HUES6 (cell line): ENCODE measurements around the gene UNC13A.
"Not testable (repeated sequence)": the region's sequence is repeated elsewhere in the genome, so short reads cannot be mapped to it uniquely, and the experiment has no call there.

Experiments used
- H3K27ac ChIP-seq: 2 replicates; pipeline ENCODE4 v1.7.0; 2013; ENCODE audit warnings: low read depth, mild to moderate bottlenecking, low read length, inconsistent platforms
- H3K27me3 ChIP-seq: 2 replicates; pipeline ENCODE4 v1.6.1; 2013; ENCODE audit warnings: low read length; ENCODE audit not compliant: control insufficient read depth, insufficient read depth
- H3K36me3 ChIP-seq: 2 replicates; pipeline ENCODE4 v1.6.1; 2013; ENCODE audit warnings: low read length; ENCODE audit not compliant: control insufficient read depth, insufficient read depth
- H3K4me1 ChIP-seq: 2 replicates; pipeline ENCODE4 v1.6.1; 2013; ENCODE audit warnings: low read length; ENCODE audit not compliant: control insufficient read depth, insufficient read depth
- H3K4me3 ChIP-seq: 2 replicates; pipeline ENCODE4 v1.5.1; 2013; ENCODE audit warnings: low read depth, low read length
- H3K9ac ChIP-seq: one replicate; pipeline ENCODE4 v1.6.1; 2013; ENCODE audit warnings: mild to moderate bottlenecking, low read length
- H3K9me3 ChIP-seq: 2 replicates; pipeline ENCODE4 v1.6.1; 2013; ENCODE audit warnings: low read depth, low read length; ENCODE audit not compliant: control insufficient read depth, insufficient read depth

UNC13A gene

DNA sequence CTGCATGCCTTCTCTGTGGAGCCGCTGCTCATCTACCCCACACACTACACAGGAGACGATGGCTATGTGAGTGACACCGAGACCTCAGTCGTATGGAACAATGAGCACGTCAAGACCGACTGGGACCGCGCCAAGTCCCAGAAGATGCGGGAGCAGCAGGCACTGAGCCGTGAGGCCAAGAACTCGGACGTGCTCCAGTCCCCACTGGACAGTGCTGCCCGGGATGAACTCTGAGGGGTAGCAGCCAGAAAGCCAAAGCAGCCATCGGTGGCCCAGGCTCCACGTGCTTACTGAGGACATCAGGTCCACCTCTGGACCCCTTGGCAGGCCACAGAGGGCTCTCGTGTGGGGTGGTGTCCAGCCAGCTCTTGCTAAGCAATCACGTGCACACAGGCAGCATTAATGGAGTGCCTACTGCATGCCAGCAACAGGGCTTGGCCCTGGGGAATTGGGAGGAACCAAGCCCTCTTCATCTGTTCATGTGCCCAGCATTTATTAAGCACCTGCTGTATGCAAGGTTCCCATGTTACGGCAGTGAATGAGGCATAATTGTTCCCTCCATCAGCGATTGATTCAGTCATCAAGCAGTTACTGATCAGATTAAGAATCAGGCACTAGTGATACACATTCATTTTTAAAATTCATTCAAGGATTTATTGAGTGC lies 106.8 kb downstream of the UNC13A start:
- H3K36me3 ChIP-seq: peaks cover 23% of the 10 kb centered on the region
- H3K27ac ChIP-seq: no peak overlapping the region
- H3K4me3 ChIP-seq: no peak overlapping the region
- peaks cover 19% of the 10 kb centered on the region for H3K4me1 ChIP-seq
- H3K27me3 ChIP-seq: no peaks in the 10 kb centered on the region
- H3K9ac ChIP-seq: no peak overlapping the region
- H3K9me3 ChIP-seq: no peaks in the 10 kb centered on the region

DNA sequence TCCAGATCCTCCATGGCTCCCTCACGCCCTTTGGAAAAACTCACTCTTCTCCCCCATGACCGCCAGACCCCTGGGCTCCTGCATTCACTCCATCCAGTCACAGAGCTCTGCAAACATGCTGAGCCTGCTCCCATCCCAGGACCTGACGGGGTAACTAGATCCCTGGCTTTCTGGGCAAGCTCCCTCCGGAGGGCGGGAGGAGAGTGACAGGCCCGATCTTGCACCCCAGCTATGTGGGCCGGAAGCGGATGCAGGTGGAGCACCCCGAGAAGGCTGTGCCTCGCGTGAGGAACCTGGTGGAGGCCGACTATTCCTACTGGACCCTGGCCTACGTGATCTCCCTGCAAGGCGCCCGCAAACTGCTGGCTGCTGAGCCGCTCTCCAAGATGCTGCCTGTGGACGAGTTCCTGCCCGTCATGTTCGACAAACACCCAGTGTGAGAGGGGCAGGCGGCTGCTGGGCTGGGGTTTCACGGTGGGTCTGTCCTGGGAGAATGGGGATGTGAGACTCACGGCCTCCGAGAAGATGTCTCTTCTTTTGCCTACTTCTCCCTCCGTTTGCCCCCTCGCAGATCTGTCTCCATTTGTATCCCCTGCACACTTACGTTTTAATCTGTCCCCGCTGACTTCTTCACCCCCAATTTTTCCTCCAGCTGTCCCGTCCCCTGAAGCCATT lies 107.5 kb downstream of the UNC13A start:
- Histone ChIP-seq H3K9me3 (no peaks in the 10 kb centered on the region), H3K27ac (no peak overlapping the region), H3K4me3 (peak overlapping the region; percentile 49), H3K4me1 (peaks cover 19% of the 10 kb centered on the region), H3K27me3 (no peaks in the 10 kb centered on the region), H3K9ac (no peak overlapping the region), H3K36me3 (peaks cover 23% of the 10 kb centered on the region)

DNA sequence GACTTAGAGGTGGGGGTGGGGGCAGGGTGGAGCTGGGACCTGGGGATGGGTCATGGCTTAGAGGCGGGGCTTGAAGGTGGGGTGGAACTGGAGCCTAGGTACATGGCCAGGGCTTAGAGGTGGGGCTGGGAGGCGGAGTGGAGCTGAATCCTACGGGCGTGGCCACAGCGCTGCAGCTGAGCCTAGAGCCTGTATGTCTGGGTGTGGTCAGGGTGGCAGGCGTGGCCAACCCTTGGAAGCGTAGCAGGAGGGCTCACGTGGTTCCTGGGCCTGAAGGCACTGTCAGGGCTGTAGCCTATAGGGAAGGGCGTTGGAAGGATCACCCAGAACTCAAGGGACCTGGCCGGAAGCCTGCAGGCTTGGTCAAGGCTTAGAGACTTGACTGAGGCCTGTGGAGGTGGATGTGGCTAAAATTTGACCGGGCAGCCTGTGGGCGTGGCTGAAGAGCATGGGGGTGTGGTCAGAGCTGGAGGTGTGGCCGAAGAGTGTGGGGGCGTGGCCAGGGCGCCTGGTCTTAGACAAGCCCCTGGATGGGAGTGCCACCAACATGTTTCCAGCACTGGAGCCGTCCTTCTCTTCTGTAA lies 108.4 kb downstream of the UNC13A start:
- H3K9ac ChIP-seq: peak overlapping the region; percentile 24
- H3K4me3 ChIP-seq: peak overlapping the region; percentile 49
- no peaks in the 10 kb centered on the region for H3K27me3 ChIP-seq
- no peak overlapping the region for H3K27ac ChIP-seq
- peaks cover 23% of the 10 kb centered on the region for H3K36me3 ChIP-seq
- peaks cover 19% of the 10 kb centered on the region for H3K4me1 ChIP-seq
- H3K9me3 ChIP-seq: no peaks in the 10 kb centered on the region

DNA sequence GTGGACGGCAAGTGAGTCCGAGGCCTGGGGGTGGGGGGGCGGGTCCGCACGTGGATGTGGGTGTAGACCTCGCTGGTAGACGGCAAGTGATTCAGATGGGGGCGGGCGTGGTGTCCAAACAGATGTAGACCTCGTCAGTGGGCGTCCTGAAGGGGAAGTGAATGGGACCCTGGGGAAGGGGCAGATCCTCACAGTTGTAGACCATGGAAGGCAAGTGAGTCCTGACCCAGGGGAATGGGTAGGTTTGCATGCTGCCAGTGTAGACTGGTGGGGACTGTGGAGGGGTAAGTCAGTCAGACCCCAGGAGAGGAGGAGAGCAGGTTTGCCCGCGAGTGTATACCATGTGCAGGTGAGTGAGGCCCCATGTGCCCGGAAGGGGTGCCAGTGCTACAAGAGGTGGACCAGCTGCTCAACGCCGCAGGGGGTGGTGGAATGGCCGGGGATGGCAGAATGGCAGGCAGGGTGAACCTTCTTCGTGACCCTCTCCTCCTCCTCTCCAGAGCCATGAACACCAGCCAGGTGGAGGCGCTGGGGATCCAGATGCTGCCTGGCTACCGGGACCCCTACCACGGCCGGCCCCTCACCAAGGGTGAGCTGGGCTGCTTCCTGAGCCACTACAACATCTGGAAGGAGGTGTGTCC lies 110.6 kb downstream of the UNC13A start:
- Histone ChIP-seq H3K9me3 (no peaks in the 10 kb centered on the region), H3K27ac (no peak overlapping the region), H3K4me3 (peak overlapping the region; percentile 20; the same call in 1 of the 2 replicates), H3K27me3 (no peaks in the 10 kb centered on the region), H3K4me1 (peaks cover 19% of the 10 kb centered on the region), H3K36me3 (peaks cover 27% of the 10 kb centered on the region), H3K9ac (no peak overlapping the region)

DNA sequence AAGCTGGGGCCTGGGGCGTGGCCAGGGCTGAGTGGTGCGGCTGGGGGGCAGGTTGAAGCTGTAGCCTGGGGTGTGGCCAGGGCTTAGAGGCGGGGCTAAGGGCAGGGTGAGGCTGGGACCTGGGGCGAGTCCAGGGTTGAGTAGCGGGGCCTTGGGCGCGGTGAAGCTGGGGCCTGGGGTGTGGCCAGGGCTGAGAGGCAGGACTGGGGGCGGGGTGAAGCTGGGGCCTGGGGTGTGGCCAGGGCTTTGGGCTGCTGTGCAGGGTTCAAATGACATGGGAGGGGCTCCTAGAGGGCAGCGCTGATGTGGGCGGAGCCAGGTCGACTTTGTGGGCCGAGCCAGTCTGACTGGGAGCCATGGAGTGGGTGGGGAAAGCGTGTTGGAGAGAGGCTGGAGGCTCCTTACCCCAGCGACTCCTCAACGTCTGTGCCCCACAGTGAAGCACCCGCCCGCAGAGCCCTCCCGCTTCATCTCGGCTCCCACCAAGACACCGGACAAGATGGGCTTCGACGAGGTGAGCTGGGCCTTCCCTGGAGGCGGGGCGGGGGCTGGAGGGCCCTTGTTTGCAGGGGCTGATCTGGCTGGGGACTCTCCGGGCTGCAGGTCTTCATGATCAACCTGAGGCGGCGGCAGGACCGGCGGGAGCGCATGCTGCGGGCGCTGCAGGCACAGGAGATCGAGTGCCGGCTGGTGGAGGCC lies 111.2 kb downstream of the UNC13A start:
- no peak overlapping the region for H3K9ac ChIP-seq
- peaks cover 19% of the 10 kb centered on the region for H3K4me1 ChIP-seq
- no peaks in the 10 kb centered on the region for H3K9me3 ChIP-seq
- H3K27me3 ChIP-seq: no peaks in the 10 kb centered on the region
- H3K4me3 ChIP-seq: peak overlapping the region; percentile 52
- no peak overlapping the region for H3K27ac ChIP-seq
- peaks cover 25% of the 10 kb centered on the region for H3K36me3 ChIP-seq

DNA sequence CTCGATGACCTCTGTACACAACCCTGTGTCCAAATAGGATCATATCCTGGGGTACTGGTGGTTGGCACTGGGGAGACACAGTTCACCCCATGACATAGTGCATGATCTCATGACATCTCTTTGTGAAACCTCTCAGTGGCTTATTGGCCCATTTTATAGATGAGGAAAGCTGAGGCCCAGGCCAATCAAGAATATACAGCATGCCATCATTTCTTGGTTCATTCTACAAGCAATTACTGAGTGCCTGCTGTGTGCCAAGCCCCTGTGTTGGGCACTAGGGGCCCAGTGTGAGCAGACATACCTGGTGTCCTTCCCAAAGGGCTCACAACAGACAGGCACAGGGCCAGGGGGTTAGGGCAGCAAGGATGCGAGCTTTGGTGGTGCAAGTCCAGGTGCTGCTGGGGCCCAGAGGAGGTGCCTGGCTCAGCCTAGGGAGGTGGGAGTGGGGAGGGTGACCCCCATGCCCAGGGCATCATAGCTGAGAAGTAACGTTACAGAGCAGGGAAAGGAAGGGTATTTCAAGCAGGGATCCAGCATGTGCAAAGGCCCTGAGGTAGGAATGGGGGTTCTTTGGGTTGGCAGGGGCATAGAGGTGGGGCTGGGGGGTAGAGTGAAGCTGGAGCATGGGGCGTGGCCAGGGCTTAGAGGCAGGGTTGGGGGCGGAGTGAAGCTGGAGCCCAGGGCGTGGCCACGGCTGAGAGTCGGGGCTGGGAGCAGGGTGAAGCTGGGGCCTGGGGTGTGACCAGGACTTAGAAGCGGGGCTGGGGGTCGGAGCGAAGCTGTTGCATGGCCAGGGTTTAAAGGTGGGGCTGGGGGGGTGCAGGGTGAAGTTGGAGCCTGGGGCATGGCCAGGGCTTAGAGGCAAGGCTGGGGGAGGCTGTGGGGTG lies 112.0 kb downstream of the UNC13A start:
- Histone ChIP-seq H3K27me3 (no peaks in the 10 kb centered on the region), H3K4me3 (0 out of 2 replicates have a peak overlapping the region, but pooled peaks have one; percentile 17), H3K4me1 (peaks cover 19% of the 10 kb centered on the region), H3K9ac (no peak overlapping the region), H3K27ac (no peak overlapping the region), H3K36me3 (peaks cover 19% of the 10 kb centered on the region), H3K9me3 (no peaks in the 10 kb centered on the region)

DNA sequence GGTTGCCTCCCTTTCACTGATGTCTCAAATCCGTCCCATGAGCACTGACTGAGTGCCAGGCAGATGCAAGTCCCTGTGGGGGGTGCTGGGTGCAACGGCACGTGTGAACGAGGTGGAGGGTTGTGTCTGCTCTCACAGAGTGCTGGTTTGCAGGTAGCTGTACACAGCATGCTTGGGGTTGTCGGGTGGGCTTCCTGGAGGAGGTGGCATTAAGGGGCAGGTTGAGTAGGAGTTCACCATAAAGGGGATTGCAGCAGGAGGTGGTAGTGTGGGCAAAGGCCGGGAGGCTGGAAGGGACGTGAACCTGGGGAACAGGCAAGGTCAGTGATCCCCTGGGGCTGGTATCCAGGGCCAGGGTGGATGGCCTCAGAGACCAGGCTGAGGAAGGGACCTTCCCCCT lies 115.5 kb downstream of the UNC13A start:
- Histone ChIP-seq H3K27me3 (no peaks in the 10 kb centered on the region), H3K27ac (no peak overlapping the region), H3K36me3 (peaks cover 28% of the 10 kb centered on the region), H3K9me3 (no peaks in the 10 kb centered on the region), H3K9ac (no peak overlapping the region), H3K4me3 (no peak overlapping the region), H3K4me1 (peaks cover 3% of the 10 kb centered on the region; the same call in 1 of the 2 replicates)

DNA sequence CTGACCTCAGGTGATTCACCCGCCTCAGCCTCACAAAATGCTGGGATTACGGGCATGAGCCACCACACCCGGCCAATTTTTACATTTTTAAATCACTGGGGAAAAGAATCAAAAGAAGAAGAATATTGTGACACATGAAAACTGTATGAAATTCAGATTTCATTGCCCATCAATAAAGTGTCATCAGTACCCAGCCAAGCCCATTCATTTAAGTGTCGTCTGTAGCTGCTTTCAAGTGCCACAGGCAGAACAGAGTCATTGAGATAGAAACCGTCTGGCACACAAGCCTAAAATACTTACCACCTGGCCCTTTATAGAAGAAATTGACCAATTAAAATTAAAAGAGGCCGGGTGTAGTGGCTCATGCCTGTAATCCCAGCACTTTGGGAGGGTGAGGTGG lies 117.4 kb downstream of the UNC13A start:
- H3K4me1 ChIP-seq: no peaks in the 10 kb centered on the region
- no peak overlapping the region for H3K4me3 ChIP-seq
- H3K9me3 ChIP-seq: no peaks in the 10 kb centered on the region
- H3K27ac ChIP-seq: no peak overlapping the region
- H3K9ac ChIP-seq: no peak overlapping the region
- H3K27me3 ChIP-seq: no peaks in the 10 kb centered on the region
- peaks cover 28% of the 10 kb centered on the region for H3K36me3 ChIP-seq

DNA sequence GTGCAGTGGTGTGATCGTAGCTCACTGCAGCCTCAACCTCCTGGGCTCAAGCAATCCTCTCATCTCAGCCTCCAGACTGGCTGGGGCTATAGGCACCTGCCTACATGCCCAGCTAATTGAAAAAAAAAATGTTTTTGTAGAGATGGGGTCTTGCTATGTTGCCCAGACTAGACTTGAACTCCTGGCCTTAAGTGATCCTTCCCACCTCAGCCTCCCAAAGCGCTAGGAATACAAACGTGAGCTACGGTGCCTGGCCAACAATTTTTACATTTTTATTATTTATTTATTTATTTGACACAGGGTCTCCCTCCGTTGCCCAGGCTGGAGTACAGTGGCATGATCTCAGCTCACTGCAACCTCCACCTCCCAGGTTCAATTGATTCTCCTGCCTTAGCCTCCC lies 117.9 kb downstream of the UNC13A start:
- H3K4me3 ChIP-seq, H3K9me3 ChIP-seq, H3K27ac ChIP-seq, H3K9ac ChIP-seq, H3K27me3 ChIP-seq, H3K4me1 ChIP-seq: not testable (repeated sequence)
- peaks cover 28% of the 10 kb centered on the region for H3K36me3 ChIP-seq

DNA sequence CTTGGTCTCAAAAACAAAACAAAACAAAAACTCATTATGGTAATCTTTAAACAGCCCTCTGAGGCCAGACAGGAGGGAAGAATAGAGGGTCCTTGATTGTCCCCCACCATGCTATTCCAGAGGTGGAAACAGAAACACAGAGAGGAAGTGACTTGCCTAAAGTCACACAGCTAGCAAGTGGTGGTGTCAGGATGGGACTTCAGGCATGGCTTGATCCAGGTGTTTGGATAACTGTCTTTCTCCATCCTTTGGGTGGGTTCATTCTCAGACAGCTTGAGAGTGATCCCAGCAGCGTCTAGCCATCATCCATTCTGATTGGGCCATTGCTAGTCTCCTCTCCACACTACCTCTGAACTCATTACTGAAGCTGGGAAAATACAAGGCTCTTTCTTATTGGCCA lies 120.2 kb downstream of the UNC13A start:
- Histone ChIP-seq H3K36me3 (peaks cover 31% of the 10 kb centered on the region), H3K27me3 (no peaks in the 10 kb centered on the region), H3K27ac (no peak overlapping the region)

More for the DNA sequence above, 120.2 kb downstream of the UNC13A start:
- Histone ChIP-seq H3K4me1 (no peaks in the 10 kb centered on the region), H3K9me3 (no peaks in the 10 kb centered on the region), H3K4me3 (no peak overlapping the region), H3K9ac (no peak overlapping the region)
